ENCODE measurements around the gene KCNQ1.

- no peak for TF ChIP-seq POLR2A (IDR thresholded peaks at IDR 0.05; ENCODE audit: low read depth, low read length)
- TF ChIP-seq TAF1 (IDR thresholded peaks at IDR 0.05; ENCODE audit: low read depth, low read length) = no peak
- TF ChIP-seq POLR2AphosphoS5 (IDR thresholded peaks at IDR 0.05; ENCODE audit: low read depth, low read length) = no peak
- TF ChIP-seq SPI1 (IDR thresholded peaks at IDR 0.05; ENCODE audit: low read depth, low read length) = no peak
- TF ChIP-seq POU2F2 (IDR thresholded peaks at IDR 0.05; ENCODE audit: low read depth, low read length) = no peak
- no peak for TF ChIP-seq PAX5 (IDR thresholded peaks at IDR 0.05; ENCODE audit: insufficient read depth, low read length, severe bottlenecking)
These were observed 196.8 kb downstream of the KCNQ1 start for GRCh38 chr11:2641623-2642022.

Data from GM12891 (cell line).